GM19328 (cell line): ENCODE data around the gene CLEC5A.
"Not testable (repeated sequence)": the region's sequence is repeated elsewhere in the genome, so short reads cannot be mapped to it uniquely, and the experiment has no call there.

Experiments used
- ATAC-seq: cut with Tn5 transposase; IDR thresholded peaks from one replicate; pipeline ENCODE4 v1.9.1; 2021; ENCODE audit warnings: mild to moderate bottlenecking, moderate library complexity; ENCODE audit not compliant: unreplicated experiment

CLEC5A gene

GRCh38 chr7:141946796-141947195 is at the start of gene CLEC5A:
Gene CLEC5A (minus strand): TSS chr7:141946974. CDS start chr7:141946292, 682 bp downstream.
- no peak for ATAC-seq

DNA sequence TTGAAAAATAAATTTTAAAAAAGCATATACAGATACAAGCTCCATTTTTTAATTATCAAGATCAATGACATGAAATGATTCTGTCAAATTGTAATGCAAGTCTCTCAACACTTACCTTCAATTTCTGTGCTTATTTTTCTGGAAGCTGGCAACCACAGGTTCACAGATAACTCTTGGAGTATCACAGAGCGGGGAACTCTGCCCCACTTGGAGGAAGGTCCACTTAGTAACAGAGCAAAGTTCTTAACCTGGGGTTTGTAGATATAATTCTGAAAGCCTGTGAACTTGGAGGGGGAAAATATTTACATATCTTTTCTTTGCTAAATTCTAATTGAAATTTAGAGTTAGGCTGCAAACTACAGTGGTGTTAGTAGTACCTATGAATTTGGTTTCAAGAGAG is 46.6 kb upstream of the CLEC5A start:
- ATAC-seq = no peak

DNA sequence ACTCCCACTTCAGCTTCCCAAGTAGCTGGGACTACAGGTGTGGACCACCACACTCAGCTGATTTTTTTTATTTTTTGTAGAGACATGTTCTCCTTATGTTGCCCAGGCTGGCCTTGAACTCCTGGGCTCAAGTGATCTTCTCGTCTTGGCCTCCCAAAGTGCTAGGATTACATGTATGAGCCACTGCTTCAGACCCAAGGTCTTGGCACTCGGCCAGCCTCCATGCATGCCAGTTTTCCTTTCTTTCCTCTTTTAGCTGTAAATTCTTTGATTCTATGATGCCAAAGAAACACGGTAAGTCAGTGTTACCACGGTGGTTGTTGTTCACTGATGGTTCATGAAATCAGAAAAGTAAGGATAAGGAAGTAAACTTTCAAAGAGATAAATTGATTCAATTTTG is 45.9 kb upstream of the CLEC5A start:
- ATAC-seq = no peak

DNA sequence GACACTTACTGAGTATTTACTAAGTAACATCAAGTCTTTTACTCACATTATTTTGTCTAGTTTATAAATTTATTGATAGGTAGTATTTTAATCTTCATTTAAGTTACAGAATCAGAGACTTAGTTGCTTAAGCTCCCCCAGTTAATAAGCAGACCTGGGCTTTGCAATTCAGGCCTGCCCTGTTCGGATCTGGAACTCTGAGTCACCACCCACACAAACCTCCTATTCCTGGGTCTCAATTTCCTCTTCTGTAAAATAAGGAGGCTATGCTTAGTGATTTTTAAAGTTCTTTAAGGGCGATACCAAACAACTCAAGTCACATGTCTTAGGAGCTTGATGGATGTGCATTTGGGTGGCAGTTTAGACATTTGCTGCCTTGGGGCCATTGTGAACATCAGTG is 45.4 kb upstream of the CLEC5A start:
- no peak for ATAC-seq

- ATAC-seq = no peak
Observed at GRCh38 chr7:141991140-141991539, 44.4 kb upstream of the CLEC5A start.

DNA sequence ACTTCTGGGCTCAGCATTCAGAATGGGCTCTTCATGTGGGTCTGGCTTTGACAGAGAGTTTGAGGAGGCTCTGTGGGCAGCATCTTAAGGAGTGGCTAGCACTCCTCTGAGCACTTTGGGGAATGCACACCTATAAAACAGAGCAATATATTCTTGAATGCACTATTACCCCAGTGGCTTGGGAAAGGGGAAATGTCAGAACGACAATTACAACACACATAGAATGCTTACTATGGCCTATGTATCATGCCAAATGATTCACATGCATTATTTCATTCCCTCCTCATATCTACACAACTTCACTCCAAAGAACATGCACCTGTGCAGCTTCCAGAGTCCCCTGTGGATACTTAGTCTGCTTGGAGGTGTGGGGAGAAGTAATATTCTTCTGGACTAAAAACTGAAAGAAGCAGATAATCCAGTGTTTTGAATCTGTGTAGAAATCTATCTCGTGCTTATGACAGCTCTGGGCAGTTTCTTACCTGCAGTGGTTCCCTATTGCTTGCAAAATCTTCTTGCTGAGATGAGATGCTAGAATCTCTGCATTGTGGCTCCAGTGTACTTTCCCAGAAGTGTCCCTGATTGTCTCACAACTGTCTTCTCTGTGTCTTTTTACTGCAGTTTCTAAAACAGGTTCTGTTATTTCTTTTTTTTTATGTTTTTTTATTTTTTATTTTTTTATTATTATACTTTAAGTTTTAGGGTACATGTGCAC is 43.4 kb upstream of the CLEC5A start:
- no peak for ATAC-seq

DNA sequence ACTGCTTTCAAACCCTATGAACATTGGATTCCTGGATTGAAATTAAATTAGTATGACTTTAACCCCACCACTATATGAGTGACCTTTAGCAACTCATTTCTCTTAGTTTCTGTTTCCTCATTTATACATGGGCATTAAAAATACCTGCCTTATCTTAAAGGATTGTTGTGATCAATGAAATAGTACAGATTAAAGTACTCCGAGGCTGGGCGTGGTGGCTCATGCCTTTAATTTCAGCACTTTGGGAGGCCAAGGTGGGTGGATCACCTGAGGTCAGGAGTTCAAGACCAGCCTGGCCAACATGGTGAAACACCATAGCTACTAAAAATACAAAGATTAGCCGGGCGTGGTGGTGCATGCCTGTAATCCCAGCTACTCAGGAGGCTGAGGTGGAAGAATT is 41.0 kb upstream of the CLEC5A start:
- not testable (repeated sequence) for ATAC-seq

- ATAC-seq = no peak
Observed at GRCh38 chr7:141986923-141987322, 40.1 kb upstream of the CLEC5A start.

DNA sequence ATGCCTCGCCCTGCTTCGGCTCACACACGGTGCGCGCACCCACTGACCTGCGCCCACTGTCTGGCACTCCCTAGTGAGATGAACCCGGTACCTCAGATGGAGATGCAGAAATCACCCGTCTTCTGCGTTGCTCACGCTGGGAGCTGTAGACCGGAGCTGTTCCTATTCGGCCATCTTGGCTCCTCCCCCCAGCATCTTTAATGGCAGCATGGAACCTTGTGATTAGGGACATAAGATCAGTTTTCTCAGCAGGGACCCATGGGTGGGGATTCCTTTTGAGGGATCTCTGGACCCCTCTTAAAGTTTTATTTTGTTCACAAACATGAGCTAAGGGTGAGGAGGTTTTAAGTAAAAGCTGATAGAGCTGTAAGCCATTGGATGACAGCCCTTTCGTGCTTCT is 39.2 kb upstream of the CLEC5A start:
- not testable (repeated sequence) for ATAC-seq

DNA sequence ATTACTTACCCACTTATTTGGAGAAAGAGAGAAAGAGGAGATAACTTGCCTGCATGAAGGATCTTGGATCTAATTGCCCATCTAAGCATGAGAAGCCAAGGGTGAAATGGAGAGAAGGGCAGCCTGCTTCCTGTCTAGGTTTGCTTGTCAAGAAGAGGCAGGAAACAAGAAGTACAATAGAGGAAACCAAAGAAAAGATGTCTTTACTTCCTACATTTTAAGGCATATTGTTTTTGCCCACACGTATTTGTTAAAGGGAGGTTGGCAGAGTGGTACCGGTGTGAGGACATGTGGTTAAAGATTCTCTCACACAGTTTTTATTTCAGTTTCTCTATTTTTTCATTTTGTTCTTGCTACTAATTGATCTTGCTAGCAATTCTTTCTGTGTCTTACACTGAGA is 32.8 kb upstream of the CLEC5A start:
- ATAC-seq = no peak

GRCh38 chr7:141978351-141978750 is 31.6 kb upstream of the CLEC5A start:
- no peak for ATAC-seq

- ATAC-seq = no peak
Observed at GRCh38 chr7:141976524-141977245, 29.9 kb upstream of the CLEC5A start.

DNA sequence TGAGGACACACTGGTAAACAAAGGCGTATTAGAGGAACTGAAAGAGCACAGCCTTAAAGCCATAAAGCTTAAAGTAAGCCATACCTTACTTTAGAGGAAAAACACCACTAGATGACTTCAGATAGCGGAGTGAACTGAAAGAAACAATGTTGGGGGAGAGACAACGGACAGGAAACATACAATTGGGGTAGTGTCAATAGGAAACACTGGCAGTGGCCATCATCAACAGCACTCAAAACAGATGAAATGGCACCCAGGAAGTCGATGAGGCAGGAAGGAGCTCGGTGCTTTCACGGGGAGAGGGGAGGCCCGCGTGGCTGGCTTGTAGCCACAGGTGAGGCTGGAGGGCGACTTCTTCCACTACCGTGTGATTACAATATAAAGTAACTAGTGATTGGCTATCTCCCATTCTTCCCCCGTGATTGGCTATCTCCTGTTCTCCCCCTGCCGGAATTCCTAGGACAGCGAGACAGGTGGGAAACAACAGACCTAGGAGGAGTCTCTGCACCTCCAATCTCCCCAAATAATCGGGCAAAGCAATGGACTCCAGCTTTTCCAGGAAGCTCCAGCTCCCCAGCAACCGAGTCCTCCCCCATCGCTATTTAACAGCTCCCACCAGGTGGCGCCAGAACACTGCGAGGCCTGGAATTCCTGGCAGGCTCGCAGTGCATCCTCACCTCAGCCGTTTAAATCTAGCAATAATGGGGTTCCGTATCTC is 29.2 kb upstream of the CLEC5A start:
- ATAC-seq = peak; percentile 79

DNA sequence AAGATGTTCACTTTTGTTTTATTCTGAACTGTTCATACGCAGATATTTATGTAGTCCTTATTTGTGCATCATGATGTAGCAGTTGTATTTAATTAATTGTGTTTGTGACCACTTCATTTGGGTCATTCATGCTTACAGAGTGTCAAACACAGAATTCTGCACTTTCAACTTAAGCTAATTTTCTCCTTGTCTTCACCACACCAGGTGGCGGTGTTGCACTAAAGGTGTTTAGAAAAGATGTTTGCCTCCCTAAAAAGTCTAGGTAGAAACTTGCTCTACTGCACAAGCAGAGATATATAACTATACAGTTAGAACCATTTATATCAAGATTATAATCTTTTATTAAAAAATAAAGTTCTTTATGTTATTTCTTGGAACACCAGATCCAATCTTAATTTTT is 28.1 kb upstream of the CLEC5A start:
- no peak for ATAC-seq

DNA sequence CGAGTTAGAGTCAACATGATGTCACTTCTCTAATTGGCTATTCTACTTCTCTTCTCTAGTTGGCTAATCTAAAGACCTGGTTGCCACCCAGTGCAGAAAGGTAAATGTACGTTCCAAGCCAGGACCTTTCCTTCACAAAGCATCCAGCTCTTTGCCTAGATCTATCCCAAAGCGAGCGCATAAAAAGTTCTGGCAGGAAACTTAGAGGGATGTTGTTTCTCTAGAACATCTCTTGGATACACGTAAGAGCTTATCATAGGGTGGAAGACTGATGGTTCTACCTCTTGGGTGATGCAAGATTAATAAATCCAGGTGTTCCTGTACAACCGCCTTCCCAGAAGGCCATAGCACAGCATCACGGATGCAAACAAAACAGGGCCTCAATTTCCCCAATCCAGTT is 26.9 kb upstream of the CLEC5A start, which contains the start of gene TAS2R38:
TSS of gene TAS2R38 (minus strand) at position 101 of the 400 bp plus-strand sequence. CDS start at position 17, 84 bp downstream.
- no peak for ATAC-seq

GRCh38 chr7:141960687-141961422 is 14.1 kb upstream of the CLEC5A start:
- peak; percentile 90 for ATAC-seq

DNA sequence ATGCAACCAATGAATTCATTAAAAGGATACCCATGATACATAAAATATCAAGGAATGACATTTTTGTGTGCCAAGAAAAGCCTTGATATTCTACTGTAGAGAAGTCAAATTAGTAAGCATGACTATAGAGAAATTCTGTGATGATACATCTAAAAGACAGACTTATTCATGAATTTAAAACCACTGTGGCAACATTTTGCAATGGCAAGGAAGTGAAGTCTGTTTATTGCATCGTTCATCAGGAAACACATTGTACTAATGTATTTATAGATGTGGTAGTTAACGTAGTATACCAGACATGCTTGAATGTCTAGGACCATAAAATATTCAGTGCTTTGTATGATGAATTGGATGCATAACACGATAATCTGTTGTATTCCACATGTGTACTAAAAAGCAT is 9.3 kb upstream of the CLEC5A start:
- ATAC-seq = no peak

GRCh38 chr7:141954334-141954733 is 7.6 kb upstream of the CLEC5A start:
- no peak for ATAC-seq

DNA sequence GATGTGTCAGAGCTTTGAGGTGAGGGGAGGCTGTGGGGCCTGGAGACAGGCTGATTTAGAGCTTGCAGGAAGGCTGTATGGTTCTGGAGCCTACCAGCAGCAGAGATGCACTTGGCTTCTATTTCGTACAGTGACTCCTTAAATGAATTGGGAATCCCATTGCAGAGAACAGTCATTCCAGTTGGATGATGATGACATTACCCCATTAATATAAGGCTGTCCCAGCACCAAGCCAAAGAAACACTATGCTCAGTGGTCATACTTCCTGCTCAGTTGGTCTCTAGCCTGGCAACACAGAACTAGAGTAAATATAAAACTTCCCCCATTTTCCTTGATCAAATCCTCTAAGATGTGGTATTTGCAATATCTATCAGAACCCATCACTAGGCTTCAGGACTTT is 5.7 kb upstream of the CLEC5A start:
- no peak for ATAC-seq

DNA sequence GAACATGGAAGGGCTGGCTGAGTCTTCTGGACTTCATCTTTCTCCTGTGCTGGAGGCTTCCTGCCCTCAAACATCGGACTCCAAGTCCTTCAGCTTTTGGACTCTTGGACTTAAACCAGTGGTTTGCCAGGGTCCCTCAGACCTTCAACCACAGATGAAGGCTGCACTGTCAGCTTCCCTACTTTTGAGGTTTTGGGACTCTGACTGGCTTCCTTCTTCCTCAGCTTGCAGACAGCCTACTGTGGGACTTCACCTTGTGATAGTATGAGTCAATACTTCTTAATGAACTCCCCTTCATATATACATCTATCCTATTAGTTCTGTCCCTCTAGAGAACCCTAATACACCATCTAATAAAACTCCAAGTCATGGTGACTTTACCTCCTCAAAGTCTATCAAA is 4.0 kb upstream of the CLEC5A start:
- ATAC-seq = no peak

DNA sequence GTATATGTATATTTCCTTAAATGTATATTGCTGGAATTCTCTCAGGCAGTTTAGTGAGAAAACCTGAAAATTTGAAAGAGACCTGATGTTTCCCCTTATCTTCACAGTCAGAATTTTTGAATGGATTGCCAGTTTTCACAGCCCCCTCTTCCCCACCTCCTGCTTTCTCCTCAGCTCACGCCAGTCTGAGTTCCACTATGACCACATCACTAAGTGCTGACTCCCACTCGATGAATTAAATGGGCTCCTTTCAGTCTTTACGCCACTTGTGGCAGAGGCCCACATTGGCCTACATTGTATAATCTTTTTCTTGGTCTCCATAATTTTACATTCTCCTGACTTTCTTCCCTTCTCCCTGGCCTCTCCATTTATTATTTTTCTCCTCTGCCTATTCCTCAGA is 3.1 kb upstream of the CLEC5A start:
- ATAC-seq = no peak
